ENCODE data around the gene LBH.

Gene LBH

DNA sequence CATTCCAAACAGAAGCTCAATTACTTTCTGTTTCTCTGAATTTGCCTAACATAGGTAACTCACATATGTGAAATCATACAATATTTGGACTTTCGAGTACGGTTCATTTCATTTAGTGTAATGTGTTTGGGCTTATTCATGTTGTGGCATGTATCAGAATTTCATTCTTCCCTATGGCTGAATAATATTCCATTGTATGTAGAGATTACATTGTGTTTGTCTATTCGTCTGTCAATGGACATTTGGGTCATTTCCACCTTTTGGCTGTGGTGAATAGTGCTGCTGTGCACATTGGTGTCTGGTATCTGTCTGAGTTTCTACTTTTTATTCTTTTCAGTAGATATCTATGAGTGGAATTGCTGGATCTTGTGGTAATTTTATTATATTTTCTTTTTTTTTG, 43.9 kb downstream of the LBH start:
- TF ChIP-seq YY1 (IDR thresholded peaks at IDR 0.05; ENCODE audit: low read depth) (no peak), EGR1 (IDR thresholded peaks at IDR 0.05) (no peak), TCF12 (IDR thresholded peaks at IDR 0.05; ENCODE audit: low read depth) (no peak), CREB1 (IDR thresholded peaks at IDR 0.05; ENCODE audit: low read depth) (no peak)
- TF ChIP-seq, protein P1, sequence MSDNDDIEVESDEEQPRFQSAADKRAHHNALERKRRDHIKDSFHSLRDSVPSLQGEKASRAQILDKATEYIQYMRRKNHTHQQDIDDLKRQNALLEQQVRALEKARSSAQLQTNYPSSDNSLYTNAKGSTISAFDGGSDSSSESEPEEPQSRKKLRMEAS (IDR thresholded peaks at IDR 0.05), result no peak

DNA sequence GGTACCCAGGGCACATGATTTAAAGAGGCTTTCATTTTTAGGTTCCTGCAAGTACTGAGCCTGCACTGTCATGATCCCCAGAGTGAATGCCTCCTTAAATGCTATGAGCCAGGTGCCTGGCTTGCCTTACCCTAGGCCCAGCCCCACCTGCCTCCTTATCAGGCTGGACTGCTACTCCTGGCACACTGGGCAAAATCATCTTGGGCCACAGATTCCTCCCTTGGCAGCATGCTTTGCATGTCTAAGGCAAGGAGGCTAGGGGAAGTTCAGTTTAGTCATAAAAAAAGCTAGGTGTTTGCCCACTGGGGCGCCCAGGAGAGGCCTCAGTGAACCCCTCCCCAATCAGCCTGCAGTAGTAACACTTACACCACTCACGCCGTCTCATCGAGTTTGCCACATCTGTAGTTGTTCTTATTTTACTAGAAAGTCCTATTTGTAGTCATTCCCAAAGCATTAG, 45.1 kb downstream of the LBH start:
- no peak for TF ChIP-seq TEAD4 (IDR thresholded peaks at IDR 0.05)
- TF ChIP-seq FOXM1 (IDR thresholded peaks at IDR 0.05; ENCODE audit: borderline replicate concordance, low read depth), result no peak
- no peak for TF ChIP-seq TCF12 (IDR thresholded peaks at IDR 0.05; ENCODE audit: low read depth)
- no peak for TF ChIP-seq CREB1 (IDR thresholded peaks at IDR 0.05; ENCODE audit: low read depth)
- TF ChIP-seq ZBTB7A (IDR thresholded peaks at IDR 0.05; ENCODE audit: low read depth), result no peak
- no peak for TF ChIP-seq RAD21 (IDR thresholded peaks at IDR 0.05; ENCODE audit: low read depth)
- TF ChIP-seq CEBPB (IDR thresholded peaks at IDR 0.05), result no peak
- TF ChIP-seq, protein P1 (IDR thresholded peaks at IDR 0.05), result no peak
- no peak for TF ChIP-seq EGR1 (IDR thresholded peaks at IDR 0.05)
- TF ChIP-seq YY1 (IDR thresholded peaks at IDR 0.05; ENCODE audit: low read depth), result no peak
- TF ChIP-seq, protein P2, sequence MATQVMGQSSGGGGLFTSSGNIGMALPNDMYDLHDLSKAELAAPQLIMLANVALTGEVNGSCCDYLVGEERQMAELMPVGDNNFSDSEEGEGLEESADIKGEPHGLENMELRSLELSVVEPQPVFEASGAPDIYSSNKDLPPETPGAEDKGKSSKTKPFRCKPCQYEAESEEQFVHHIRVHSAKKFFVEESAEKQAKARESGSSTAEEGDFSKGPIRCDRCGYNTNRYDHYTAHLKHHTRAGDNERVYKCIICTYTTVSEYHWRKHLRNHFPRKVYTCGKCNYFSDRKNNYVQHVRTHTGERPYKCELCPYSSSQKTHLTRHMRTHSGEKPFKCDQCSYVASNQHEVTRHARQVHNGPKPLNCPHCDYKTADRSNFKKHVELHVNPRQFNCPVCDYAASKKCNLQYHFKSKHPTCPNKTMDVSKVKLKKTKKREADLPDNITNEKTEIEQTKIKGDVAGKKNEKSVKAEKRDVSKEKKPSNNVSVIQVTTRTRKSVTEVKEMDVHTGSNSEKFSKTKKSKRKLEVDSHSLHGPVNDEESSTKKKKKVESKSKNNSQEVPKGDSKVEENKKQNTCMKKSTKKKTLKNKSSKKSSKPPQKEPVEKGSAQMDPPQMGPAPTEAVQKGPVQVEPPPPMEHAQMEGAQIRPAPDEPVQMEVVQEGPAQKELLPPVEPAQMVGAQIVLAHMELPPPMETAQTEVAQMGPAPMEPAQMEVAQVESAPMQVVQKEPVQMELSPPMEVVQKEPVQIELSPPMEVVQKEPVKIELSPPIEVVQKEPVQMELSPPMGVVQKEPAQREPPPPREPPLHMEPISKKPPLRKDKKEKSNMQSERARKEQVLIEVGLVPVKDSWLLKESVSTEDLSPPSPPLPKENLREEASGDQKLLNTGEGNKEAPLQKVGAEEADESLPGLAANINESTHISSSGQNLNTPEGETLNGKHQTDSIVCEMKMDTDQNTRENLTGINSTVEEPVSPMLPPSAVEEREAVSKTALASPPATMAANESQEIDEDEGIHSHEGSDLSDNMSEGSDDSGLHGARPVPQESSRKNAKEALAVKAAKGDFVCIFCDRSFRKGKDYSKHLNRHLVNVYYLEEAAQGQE (IDR thresholded peaks at IDR 0.05; ENCODE audit: low read depth), result no peak

DNA sequence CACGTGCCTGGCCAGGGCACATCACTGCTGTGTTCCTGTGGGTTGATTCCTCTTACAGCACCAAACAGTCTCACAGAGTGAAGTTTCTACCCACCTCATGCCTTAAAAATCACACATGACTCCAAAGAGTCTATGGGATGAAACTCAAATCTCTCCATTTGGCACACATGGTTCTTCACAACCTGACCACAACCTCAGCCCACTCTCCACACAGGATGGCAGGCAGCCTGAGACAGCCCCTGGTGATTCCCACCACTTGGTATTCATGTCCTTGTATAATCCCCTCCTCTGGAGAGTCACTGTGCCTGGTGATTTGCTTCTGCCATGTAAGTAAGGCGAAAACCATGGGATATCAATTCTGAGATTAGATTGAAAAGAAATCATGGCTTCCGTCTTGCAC, 46.2 kb downstream of the LBH start:
- TF ChIP-seq YY1 (IDR thresholded peaks at IDR 0.05; ENCODE audit: low read depth), result no peak
- TF ChIP-seq TEAD4 (IDR thresholded peaks at IDR 0.05), result no peak
- no peak for TF ChIP-seq CEBPB (IDR thresholded peaks at IDR 0.05)
- TF ChIP-seq, protein P3, sequence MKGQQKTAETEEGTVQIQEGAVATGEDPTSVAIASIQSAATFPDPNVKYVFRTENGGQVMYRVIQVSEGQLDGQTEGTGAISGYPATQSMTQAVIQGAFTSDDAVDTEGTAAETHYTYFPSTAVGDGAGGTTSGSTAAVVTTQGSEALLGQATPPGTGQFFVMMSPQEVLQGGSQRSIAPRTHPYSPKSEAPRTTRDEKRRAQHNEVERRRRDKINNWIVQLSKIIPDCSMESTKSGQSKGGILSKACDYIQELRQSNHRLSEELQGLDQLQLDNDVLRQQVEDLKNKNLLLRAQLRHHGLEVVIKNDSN (IDR thresholded peaks at IDR 0.05), result no peak
- TF ChIP-seq FOXM1 (IDR thresholded peaks at IDR 0.05; ENCODE audit: borderline replicate concordance, low read depth), result no peak
- TF ChIP-seq, protein P1 (IDR thresholded peaks at IDR 0.05), result no peak
- TF ChIP-seq EP300 (IDR thresholded peaks at IDR 0.05; ENCODE audit: borderline replicate concordance), result no peak
- TF ChIP-seq EGR1 (IDR thresholded peaks at IDR 0.05), result no peak
- TF ChIP-seq TCF12 (IDR thresholded peaks at IDR 0.05; ENCODE audit: low read depth), result no peak
- TF ChIP-seq ZBTB7A (IDR thresholded peaks at IDR 0.05; ENCODE audit: low read depth), result no peak
- no peak for TF ChIP-seq RAD21 (IDR thresholded peaks at IDR 0.05; ENCODE audit: low read depth)
- TF ChIP-seq, protein P2 (IDR thresholded peaks at IDR 0.05; ENCODE audit: low read depth), result no peak
- no peak for TF ChIP-seq TAF1 (IDR thresholded peaks at IDR 0.05; ENCODE audit: low read depth)
- no peak for TF ChIP-seq CREB1 (IDR thresholded peaks at IDR 0.05; ENCODE audit: low read depth)
- no peak for TF ChIP-seq NFIC (IDR thresholded peaks at IDR 0.05)

DNA sequence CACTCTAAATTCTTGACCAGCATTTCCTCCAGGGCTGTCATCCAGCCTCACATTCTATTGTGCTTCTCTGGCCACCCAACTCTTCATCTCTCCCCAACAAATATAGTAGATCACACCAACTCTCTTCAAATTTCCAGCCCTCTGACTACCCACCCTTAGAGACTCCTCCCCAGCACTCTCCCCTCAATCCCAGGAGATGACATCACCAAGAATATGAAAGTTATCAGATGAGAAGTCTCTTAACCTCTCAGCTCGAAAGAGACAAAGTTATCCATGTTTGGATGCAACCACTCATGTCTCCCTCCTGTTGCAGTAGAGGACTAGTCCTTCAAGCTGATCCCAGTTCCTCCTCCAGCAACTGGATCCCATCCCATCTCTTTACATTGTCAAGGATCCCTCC, 47.1 kb downstream of the LBH start:
- TF ChIP-seq, protein P1 (IDR thresholded peaks at IDR 0.05), result no peak
- TF ChIP-seq YY1 (IDR thresholded peaks at IDR 0.05; ENCODE audit: low read depth) (no peak), EGR1 (IDR thresholded peaks at IDR 0.05) (no peak), EP300 (IDR thresholded peaks at IDR 0.05; ENCODE audit: borderline replicate concordance) (no peak), CEBPB (IDR thresholded peaks at IDR 0.05) (no peak), ZBTB7A (IDR thresholded peaks at IDR 0.05; ENCODE audit: low read depth) (no peak)
- TF ChIP-seq, protein P3 (IDR thresholded peaks at IDR 0.05), result no peak
- TF ChIP-seq, protein P2 (IDR thresholded peaks at IDR 0.05; ENCODE audit: low read depth), result no peak

Measured in Ishikawa (cell line).